ENCODE data around the gene JPH3.
"Not testable (repeated sequence)": the region's sequence is repeated elsewhere in the genome, so short reads cannot be mapped to it uniquely, and the experiment has no call there.

JPH3 gene

GRCh38 chr16:87575027-87575804 is 27.1 kb upstream of the JPH3 start:
- no peak for DNase-seq

GRCh38 chr16:87576171-87576570 is 26.1 kb upstream of the JPH3 start:
- DNase-seq = no peak

- DNase-seq = not testable (repeated sequence)
Observed at GRCh38 chr16:87578142-87578930, 24.0 kb upstream of the JPH3 start.

- DNase-seq = no peak
Observed at GRCh38 chr16:87579691-87580090, 22.6 kb upstream of the JPH3 start.

- DNase-seq = no peak
Observed at GRCh38 chr16:87580855-87581261, 21.4 kb upstream of the JPH3 start.

GRCh38 chr16:87581857-87582215 is 20.5 kb upstream of the JPH3 start:
- DNase-seq = no peak

- no peak for DNase-seq
Observed at GRCh38 chr16:87582216-87582965, 19.9 kb upstream of the JPH3 start.

- DNase-seq = no peak
Observed at GRCh38 chr16:87582966-87583325, 19.4 kb upstream of the JPH3 start.

GRCh38 chr16:87583453-87584131 is 18.7 kb upstream of the JPH3 start:
- DNase-seq = no peak

GRCh38 chr16:87584271-87584670 is 18.0 kb upstream of the JPH3 start:
- DNase-seq = no peak

GRCh38 chr16:87584975-87585374 is 17.3 kb upstream of the JPH3 start:
- no peak for DNase-seq

- no peak for DNase-seq
Observed at GRCh38 chr16:87585442-87586200, 16.7 kb upstream of the JPH3 start.

GRCh38 chr16:87586201-87586782 is 16.0 kb upstream of the JPH3 start:
- no peak for DNase-seq

- no peak for DNase-seq
Observed at GRCh38 chr16:87587636-87588035, 14.7 kb upstream of the JPH3 start.

GRCh38 chr16:87592018-87592712 is 10.1 kb upstream of the JPH3 start:
- no peak for DNase-seq

GRCh38 chr16:87593710-87594258 is 8.5 kb upstream of the JPH3 start:
- DNase-seq = no peak

GRCh38 chr16:87595712-87596111 is 6.6 kb upstream of the JPH3 start:
- no peak for DNase-seq

- DNase-seq = no peak
Observed at GRCh38 chr16:87597324-87597830, 4.9 kb upstream of the JPH3 start.

GRCh38 chr16:87598431-87598830 is 3.9 kb upstream of the JPH3 start:
- no peak for DNase-seq

- no peak for DNase-seq
Observed at GRCh38 chr16:87600246-87600645, 2.1 kb upstream of the JPH3 start.

Data from activated CD4-positive, alpha-beta T cell treated with anti-CD3 and anti-CD28 coated beads for 1 hour (primary cell).